HepG2 (cell line): ENCODE results near the gene ADRM1. TPM values are rescaled to one million over a fixed set of nuclear protein-coding genes. Genes with fewer than 3 reads are reported as not detected.
A peak's percentile ranks its signal among the peaks of the same experiment; 100 is the strongest.

Source experiments
- ATAC-seq: fragments of 200-7000 bp; cut with Tn5 transposase; 3 replicates; pipeline ENCODE4 v1.9.1; 2020; ENCODE audit warnings: mild to moderate bottlenecking, moderate library complexity
- BruUV-seq: library from RNA; stranded (reverse); fragments of 400-500 nt; replicated peaks from 2 replicates; lab custom pipeline; 2021; lab: Mats Ljungman, UMichigan
- CTCF ChIA-PET: fragments of 300-600 bp; formaldehyde crosslinking; extraction: SDS; loops from one replicate; lab custom pipeline; 2021; ENCODE audit warnings: low total read pairs, inconsistent platforms, low intra/inter-chr PET ratio; lab: Yijun Ruan, JAX
- POLR2A ChIA-PET: fragments of 350-600 bp; sonication (Branson Sonifier 250); formaldehyde crosslinking; loops from one replicate; lab custom pipeline; 2020; ENCODE audit warnings: antibody characterized with exemption, inconsistent platforms; lab: Yijun Ruan, JAX
- DNase-seq: peaks from one replicate; pipeline ENCODE4 v3.0.0-alpha.2; 2015; ENCODE audit warnings: low spot score
- FAIRE-seq: peaks from 3 replicates; lab custom pipeline; 2011; peaks lifted over from hg19 to GRCh38; lab: Jason Lieb, UNC
- H2AFZ ChIP-seq: one replicate; pipeline ENCODE4 v1.6.1; 2011; ENCODE audit warnings: low read length, inconsistent platforms
- H3K27ac ChIP-seq: fragments of 300-600 bp; 3 replicates; pipeline ENCODE4 v1.8.0; 2011; ENCODE audit warnings: mixed run types, mild to moderate bottlenecking, mixed read lengths, low read length, inconsistent platforms; ENCODE audit not compliant: insufficient read depth; ENCODE audit errors: extremely low read length
- H3K27me3 ChIP-seq, 2 experiments: fragments of 200-600 bp in 1 of 2; 2 replicates in 1 of 2; 3 replicates in 1 of 2; pipeline versions ENCODE4 v1.6.0 to v1.8.0; 2011; ENCODE audit warnings: low read length in 2 of 2, mild to moderate bottlenecking in 2 of 2, moderate library complexity in 2 of 2, inconsistent platforms in 1 of 2; ENCODE audit not compliant: insufficient read depth in 2 of 2, control insufficient read depth in 1 of 2
- H3K36me3 ChIP-seq, 2 experiments: fragments of 200-600 bp in 1 of 2; replicated peaks in 1 of 2; 2 replicates in 1 of 2; 3 replicates in 1 of 2; pipeline versions ENCODE4 v1.5.1 to v1.8.0; 2011; ENCODE audit warnings: low read length in 2 of 2, inconsistent platforms in 1 of 2; ENCODE audit not compliant: insufficient read depth in 2 of 2, control insufficient read depth in 1 of 2
- H3K4me1 ChIP-seq: 2 replicates; pipeline ENCODE4 v1.5.1; 2012; ENCODE audit warnings: low read length, inconsistent platforms; ENCODE audit not compliant: insufficient read depth
- H3K4me2 ChIP-seq: 2 replicates; pipeline ENCODE4 v1.6.0; 2011; ENCODE audit warnings: low read depth, low read length, inconsistent platforms
- H3K4me3 ChIP-seq, 3 experiments: fragments of 200-600 bp in 1 of 3; sonication (generic), shearing (Covaris generic) in 1 of 3; replicated peaks in 1 of 3; 2 replicates each; pipeline ENCODE4 v1.5.1; 2011 to 2016; ENCODE audit warnings: low read length in 3 of 3, inconsistent platforms in 2 of 3, low read depth in 2 of 3, mild to moderate bottlenecking in 2 of 3, control low read depth in 1 of 3, mixed read lengths in 1 of 3; ENCODE audit not compliant: insufficient read depth in 1 of 3
- H3K79me2 ChIP-seq: one replicate; pipeline ENCODE4 v1.6.1; 2011; ENCODE audit warnings: low read length, inconsistent platforms; ENCODE audit not compliant: insufficient read depth
- H3K9ac ChIP-seq: 2 replicates; pipeline ENCODE4 v1.6.0; 2011; ENCODE audit warnings: mild to moderate bottlenecking, low read depth, low read length, inconsistent platforms; ENCODE audit not compliant: insufficient read depth
- H3K9me3 ChIP-seq: 2 replicates; pipeline ENCODE4 v1.5.1; 2012; ENCODE audit warnings: mild to moderate bottlenecking, low read length
- H4K20me1 ChIP-seq: 2 replicates; pipeline ENCODE4 v1.6.0; 2011; ENCODE audit warnings: inconsistent platforms, mild to moderate bottlenecking, low read length, moderate library complexity; ENCODE audit not compliant: insufficient read depth
- ARID4A ChIP-seq: sonication (generic); formaldehyde crosslinking; IDR thresholded peaks from 2 replicates; pipeline ENCODE4 v1.5.0; 2020; ENCODE audit warnings: mild to moderate bottlenecking, missing genetic modification reagents, borderline replicate concordance
- CC2D1A ChIP-seq: sonication (generic); formaldehyde crosslinking; IDR thresholded peaks from 2 replicates; pipeline ENCODE4 v1.8.1; 2023; ENCODE audit warnings: mild to moderate bottlenecking, missing genetic modification reagents
- HNRNPL ChIP-seq: fragments of 200-400 bp; formaldehyde crosslinking; IDR thresholded peaks from 2 replicates; pipeline ENCODE4 v1.6.1; 2017; ENCODE audit warnings: mild to moderate bottlenecking, low read depth, low read length
- RBFOX2 ChIP-seq: fragments of 200-400 bp; formaldehyde crosslinking; IDR thresholded peaks from 2 replicates; pipeline ENCODE4 v1.6.1; 2017; ENCODE audit warnings: low read depth, mild to moderate bottlenecking, low read length
- SKI ChIP-seq: fragments of 450-650 bp; IDR thresholded peaks from one replicate; pipeline ENCODE4 v1.6.1; 2018; ENCODE audit warnings: mild to moderate bottlenecking; ENCODE audit not compliant: partially characterized antibody
- WGBS: methylation state at CpG from one replicate; pipeline ENCODE4 v1.1.6; 2017; ENCODE audit warnings: low lambda C conversion rate; 5-methylcytosine and 5-hydroxymethylcytosine counted together
- in situ Hi-C: cut with HindIII; loops from 2 replicates; pipeline ENCODE4 v1.10.0; 2017; ENCODE audit warnings: low pct_unique_long_range_greater_than_20kb; ENCODE audit not compliant: extremely low pct_ligation_motif_present
- intact Hi-C: fragments of 100-400 bp; cut with micrococcal nuclease; formaldehyde crosslinking; loops from one replicate; pipeline ENCODE4 v1.10.0; 2022; ENCODE audit not compliant: unreplicated experiment
- polyA plus RNA-seq, 8 experiments: library from polyadenylated mRNA; depleted of rRNA in 3 of 8; stranded (reverse) in 7 of 8; unstranded in 1 of 8; fragments of >200 nt; fragmentation: Illumina TruSeq in 4 of 8; extraction: Trizol in 4 of 8; gene quantifications; 2 replicates each; pipeline versions ENCODE4 v1.2.1 to v1.2.3, GENCODE V29; 2011 to 2016; ENCODE audit warnings: low read depth in 4 of 8, missing spikeins in 1 of 8, mixed read lengths in 1 of 8; ENCODE audit not compliant: insufficient read depth in 1 of 8
- total RNA-seq, 5 experiments: library from RNA; depleted of rRNA; stranded (reverse); fragments of >200 nt; fragmentation: Illumina TruSeq; extraction: Trizol; gene quantifications; 2 replicates each; pipeline ENCODE4 v1.2.3, GENCODE V29; 2016; ENCODE audit warnings: low read depth in 1 of 5
- TF ChIP-seq, protein P1 (sequence below): sonication (generic); formaldehyde crosslinking; IDR thresholded peaks from 2 replicates; pipeline ENCODE4 v1.4.0; 2020; ENCODE audit warnings: mild to moderate bottlenecking, missing genetic modification reagents
- TF ChIP-seq, protein P2 (sequence below): sonication (generic); formaldehyde crosslinking; IDR thresholded peaks from 2 replicates; pipeline ENCODE4 v1.4.0; 2020; ENCODE audit warnings: mild to moderate bottlenecking, missing genetic modification reagents

Gene ADRM1
- total and polyA plus RNA-seq, 2 of the 13 experiments (the other 11 are each of a cell fraction or from before 2014, with no cell fraction given) = 92.9 to 154 TPM

DNA sequence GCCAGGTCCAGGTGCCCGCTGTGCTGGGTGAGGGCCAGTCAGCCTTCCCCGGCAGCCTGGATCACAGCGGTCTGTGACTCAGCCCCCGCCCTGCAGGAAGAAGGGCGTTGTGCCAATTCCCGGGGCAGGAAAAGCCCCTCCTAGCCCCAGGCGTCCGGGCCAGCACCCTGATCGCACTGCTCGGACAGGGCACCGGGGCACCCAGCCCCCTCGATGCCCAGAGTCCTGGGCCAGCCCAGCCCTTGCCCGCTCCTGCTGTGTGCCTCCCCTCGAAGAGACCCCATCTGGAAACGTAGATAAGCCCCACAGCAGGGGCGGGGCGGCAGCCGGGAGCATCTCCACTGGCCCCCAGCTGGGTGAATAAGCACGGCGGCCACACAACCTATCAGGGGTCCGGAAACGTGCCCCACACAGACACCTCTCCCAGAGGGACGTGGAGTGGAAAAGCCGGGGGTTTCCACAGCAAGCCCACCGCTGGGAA is 54.4 kb downstream of the ADRM1 start:
- Histone ChIP-seq H2AFZ (no peak overlapping the region), H3K4me2 (no peak overlapping the region), H3K4me3 (no peak overlapping the region), H3K79me2 (peaks cover 23% of the 10 kb centered on the region), H3K9ac (no peak overlapping the region)
- POLR2A ChIA-PET = interaction anchor here (1.7 to 5.1 kb wide), 2 partner anchors 11 to 18 kb away, joined by 4 to 78 read pairs; partner anchors contain the start of gene LAMA5
- DNase-seq = no peak
- intact Hi-C loops = no loop called here
- TF ChIP-seq ARID4A (0 out of 2 replicates have a peak, but pooled peaks have one; percentile 15), CC2D1A (CRISPR knock-in tag) (no peak), HNRNPL (peak; percentile 34; the same call in 1 of the 2 replicates), RBFOX2 (peak; percentile 50), SKI (no peak)
- TF ChIP-seq, protein P1, sequence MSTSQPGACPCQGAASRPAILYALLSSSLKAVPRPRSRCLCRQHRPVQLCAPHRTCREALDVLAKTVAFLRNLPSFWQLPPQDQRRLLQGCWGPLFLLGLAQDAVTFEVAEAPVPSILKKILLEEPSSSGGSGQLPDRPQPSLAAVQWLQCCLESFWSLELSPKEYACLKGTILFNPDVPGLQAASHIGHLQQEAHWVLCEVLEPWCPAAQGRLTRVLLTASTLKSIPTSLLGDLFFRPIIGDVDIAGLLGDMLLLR = no peak
- TF ChIP-seq, protein P2, sequence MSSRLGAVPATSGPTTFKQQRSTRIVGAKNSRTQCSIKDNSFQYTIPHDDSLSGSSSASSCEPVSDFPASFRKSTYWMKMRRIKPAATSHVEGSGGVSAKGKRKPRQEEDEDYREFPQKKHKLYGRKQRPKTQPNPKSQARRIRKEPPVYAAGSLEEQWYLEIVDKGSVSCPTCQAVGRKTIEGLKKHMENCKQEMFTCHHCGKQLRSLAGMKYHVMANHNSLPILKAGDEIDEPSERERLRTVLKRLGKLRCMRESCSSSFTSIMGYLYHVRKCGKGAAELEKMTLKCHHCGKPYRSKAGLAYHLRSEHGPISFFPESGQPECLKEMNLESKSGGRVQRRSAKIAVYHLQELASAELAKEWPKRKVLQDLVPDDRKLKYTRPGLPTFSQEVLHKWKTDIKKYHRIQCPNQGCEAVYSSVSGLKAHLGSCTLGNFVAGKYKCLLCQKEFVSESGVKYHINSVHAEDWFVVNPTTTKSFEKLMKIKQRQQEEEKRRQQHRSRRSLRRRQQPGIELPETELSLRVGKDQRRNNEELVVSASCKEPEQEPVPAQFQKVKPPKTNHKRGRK = no peak
- TF ChIP-seq, all 625 proteins: peak for 3
- H3K4me1 ChIP-seq = peaks cover 56% of the 10 kb centered on the region
- peaks cover 22% of the 10 kb centered on the region; the same call in 1 of the 2 replicates for H4K20me1 ChIP-seq
- no peaks in the 10 kb centered on the region for H3K9me3 ChIP-seq
- CTCF ChIA-PET = no interaction called here
- FAIRE-seq (no peak), ATAC-seq (no peak)
- BruUV-seq = no TSS peak
- H3K36me3 ChIP-seq = peaks cover 32 to 36% of the 10 kb centered on the region in 2 experiments
- H3K27ac ChIP-seq = no peak overlapping the region
- WGBS = 94% methylated on average over 21 of the region's 25 CpGs
- in situ Hi-C loops = no loop called here
- H3K27me3 ChIP-seq = no peaks in the 10 kb centered on the region
